ENCODE results near the gene TIMM10B. TPM values are rescaled to one million over a fixed set of nuclear protein-coding genes. Genes with fewer than 3 reads are reported as not detected.
"Not testable (repeated sequence)": the region's sequence is repeated elsewhere in the genome, so short reads cannot be mapped to it uniquely, and the experiment has no call there.

Gene TIMM10B
- total RNA-seq, 1 donor from 2014 or later = 37.5 TPM

GRCh38 chr11:6504166-6504565, 22.9 kb downstream of the TIMM10B start:
- Mint-ChIP-seq H3K36me3 (ENCODE audit: insufficient read depth) (no peaks in the 10 kb centered on the region), H3K4me3 (ENCODE audit: low read depth) (no peak overlapping the region), H3K27me3 (no peaks in the 10 kb centered on the region), H3K9me3 (ENCODE audit: low read depth) (no peaks in the 10 kb centered on the region), H3K4me1 (ENCODE audit: low read depth) (peaks cover 6% of the 10 kb centered on the region), H3K27ac (peak overlapping the region; percentile 53)
- TF ChIP-seq CTCF (IDR thresholded peaks at IDR 0.05; ENCODE audit: unreplicated experiment) = no peak
- DNase-seq (ENCODE audit: low spot score, unreplicated experiment) = no peak

- no peaks in the 10 kb centered on the region for H3K27me3 Mint-ChIP-seq
- no peak overlapping the region for H3K27ac Mint-ChIP-seq
- H3K36me3 Mint-ChIP-seq (ENCODE audit: insufficient read depth) = no peaks in the 10 kb centered on the region
- H3K4me1 Mint-ChIP-seq (ENCODE audit: low read depth) = peaks cover 6% of the 10 kb centered on the region
- DNase-seq (ENCODE audit: low spot score, unreplicated experiment) = no peak
- H3K4me3 Mint-ChIP-seq (ENCODE audit: low read depth) = no peak overlapping the region
- no peaks in the 10 kb centered on the region for H3K9me3 Mint-ChIP-seq (ENCODE audit: low read depth)
- peak; percentile 77 for TF ChIP-seq CTCF (IDR thresholded peaks at IDR 0.05; ENCODE audit: unreplicated experiment)
Observed at GRCh38 chr11:6505577-6506240, 24.4 kb downstream of the TIMM10B start.

GRCh38 chr11:6516865-6517264, 35.6 kb downstream of the TIMM10B start:
- DNase-seq (ENCODE audit: low spot score, unreplicated experiment) = no peak
- peaks cover 10% of the 10 kb centered on the region for H3K36me3 Mint-ChIP-seq (ENCODE audit: insufficient read depth)
- no peak overlapping the region for H3K27ac Mint-ChIP-seq
- H3K4me3 Mint-ChIP-seq (ENCODE audit: low read depth) = no peak overlapping the region
- no peaks in the 10 kb centered on the region for H3K4me1 Mint-ChIP-seq (ENCODE audit: low read depth)
- H3K9me3 Mint-ChIP-seq (ENCODE audit: low read depth) = no peaks in the 10 kb centered on the region
- no peaks in the 10 kb centered on the region for H3K27me3 Mint-ChIP-seq
- TF ChIP-seq CTCF (IDR thresholded peaks at IDR 0.05; ENCODE audit: unreplicated experiment) = no peak

GRCh38 chr11:6520265-6520664, 39.0 kb downstream of the TIMM10B start:
- Mint-ChIP-seq H3K9me3 (ENCODE audit: low read depth) (no peaks in the 10 kb centered on the region), H3K4me1 (ENCODE audit: low read depth) (no peaks in the 10 kb centered on the region), H3K4me3 (ENCODE audit: low read depth) (no peak overlapping the region), H3K36me3 (ENCODE audit: insufficient read depth) (peaks cover 6% of the 10 kb centered on the region), H3K27me3 (no peaks in the 10 kb centered on the region), H3K27ac (no peak overlapping the region)
- no peak for TF ChIP-seq CTCF (IDR thresholded peaks at IDR 0.05; ENCODE audit: unreplicated experiment)
- no peak for DNase-seq (ENCODE audit: low spot score, unreplicated experiment)

GRCh38 chr11:6521946-6522345, 40.6 kb downstream of the TIMM10B start:
- H3K27me3 Mint-ChIP-seq; H3K4me1 Mint-ChIP-seq (ENCODE audit: low read depth); H3K9me3 Mint-ChIP-seq (ENCODE audit: low read depth); H3K4me3 Mint-ChIP-seq (ENCODE audit: low read depth); H3K27ac Mint-ChIP-seq; H3K36me3 Mint-ChIP-seq (ENCODE audit: insufficient read depth); DNase-seq (ENCODE audit: low spot score, unreplicated experiment): not testable (repeated sequence)

- Mint-ChIP-seq H3K36me3 (ENCODE audit: insufficient read depth) (peaks cover 3% of the 10 kb centered on the region), H3K9me3 (ENCODE audit: low read depth) (no peaks in the 10 kb centered on the region), H3K27me3 (no peaks in the 10 kb centered on the region), H3K4me1 (ENCODE audit: low read depth) (no peaks in the 10 kb centered on the region), H3K4me3 (ENCODE audit: low read depth) (no peak overlapping the region), H3K27ac (no peak overlapping the region)
- TF ChIP-seq CTCF (IDR thresholded peaks at IDR 0.05; ENCODE audit: unreplicated experiment) = no peak
- no peak for DNase-seq (ENCODE audit: low spot score, unreplicated experiment)
Observed at GRCh38 chr11:6523253-6523652, 42.0 kb downstream of the TIMM10B start.

All from progenitor cell of endocrine pancreas (in vitro differentiated cells).